GM18505 (cell line): ENCODE data around the gene C6orf15.

Experiments
- ATAC-seq: cut with Tn5 transposase; IDR thresholded peaks from one replicate; pipeline ENCODE4 v1.9.1; 2021; ENCODE audit not compliant: unreplicated experiment
- POLR2A ChIP-seq: IDR thresholded peaks from 4 replicates; pipeline ENCODE4 v1.6.1; 2011; ENCODE audit warnings: borderline replicate concordance; ENCODE audit not compliant: insufficient read depth, insufficient read length; ENCODE audit errors: extremely low read depth

The C6orf15 gene

GRCh38 chr6:31125586-31126363, 13.4 kb upstream of the C6orf15 start:
- no peak for TF ChIP-seq POLR2A
- ATAC-seq = no peak

GRCh38 chr6:31125162-31125561, 12.8 kb upstream of the C6orf15 start:
- ATAC-seq = no peak
- no peak for TF ChIP-seq POLR2A

GRCh38 chr6:31122791-31123706, 10.7 kb upstream of the C6orf15 start:
- TF ChIP-seq POLR2A = no peak
- no peak for ATAC-seq

GRCh38 chr6:31121131-31121790, 8.9 kb upstream of the C6orf15 start:
- ATAC-seq = no peak
- TF ChIP-seq POLR2A = no peak

- ATAC-seq = no peak
- TF ChIP-seq POLR2A = no peak
Measured at GRCh38 chr6:31120151-31120915, 8.0 kb upstream of the C6orf15 start, which contains the start of gene CDSN. TSS of gene CDSN (minus strand) at chr6:31120446. CDS start at chr6:31120419, 27 bp downstream.

GRCh38 chr6:31118178-31118577, 5.8 kb upstream of the C6orf15 start:
- ATAC-seq = no peak
- TF ChIP-seq POLR2A = no peak

- ATAC-seq = no peak
- no peak for TF ChIP-seq POLR2A
Measured at GRCh38 chr6:31116661-31117385, 4.4 kb upstream of the C6orf15 start.

- no peak for TF ChIP-seq POLR2A
- no peak for ATAC-seq
Measured at GRCh38 chr6:31115941-31116560, 3.7 kb upstream of the C6orf15 start.

- no peak for ATAC-seq
- no peak for TF ChIP-seq POLR2A
Measured at GRCh38 chr6:31114970-31115849, 2.8 kb upstream of the C6orf15 start.

GRCh38 chr6:31114541-31114878, 2.1 kb upstream of the C6orf15 start, which contains the start of gene PSORS1C1:
TSS of gene PSORS1C1 (plus strand) at chr6:31114800. CDS start at chr6:31129633, 14,833 bp downstream.
- TF ChIP-seq POLR2A = no peak

More at GRCh38 chr6:31114541-31114878, 2.1 kb upstream of the C6orf15 start, which contains the start of gene PSORS1C1:
- ATAC-seq = no peak
